NCI-H2227 treated with DMSO at 0.1 percent for 48 hours (cell line): ENCODE data around the gene MAST3.
"Not testable (repeated sequence)": the region's sequence is repeated elsewhere in the genome, so short reads cannot be mapped to it uniquely, and the experiment has no call there.

Experiments used
- DNase-seq: peaks from one replicate; lab custom pipeline; 2025; lab: John Stamatoyannopoulos, UW

The MAST3 gene

DNA sequence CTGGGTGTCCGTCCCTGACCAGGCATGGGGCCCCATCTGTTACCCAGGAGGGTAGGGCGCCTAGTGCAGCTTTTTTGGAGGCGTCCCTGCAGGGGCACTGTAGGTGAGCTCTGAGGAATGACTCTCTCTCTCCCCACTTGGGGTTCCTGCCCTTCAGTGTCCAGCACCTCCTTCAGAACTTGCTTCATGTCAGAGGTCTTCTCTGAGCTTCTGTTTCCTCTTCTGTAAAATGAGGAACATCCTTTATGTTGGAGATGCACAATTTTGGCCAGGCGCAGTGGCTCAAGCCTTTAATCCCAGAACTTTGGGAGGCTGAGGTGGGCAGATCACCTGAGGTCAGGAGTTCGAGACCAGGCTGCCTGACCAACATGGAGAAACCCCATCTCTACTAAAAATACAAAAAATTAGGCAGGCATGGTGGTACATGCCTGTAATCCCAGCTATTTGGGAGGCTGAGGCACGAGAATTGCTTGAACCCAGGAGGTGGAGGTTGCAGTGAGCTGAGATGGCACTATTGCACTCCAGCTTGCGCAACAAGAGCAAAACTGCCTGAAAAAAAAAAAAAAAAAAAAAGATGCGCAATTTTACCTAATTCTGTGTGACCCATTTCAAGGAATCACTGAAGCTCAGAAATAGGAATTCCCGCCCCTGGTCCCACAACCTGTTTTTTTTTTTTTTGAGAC is 40.2 kb downstream of the MAST3 start:
- no peak for DNase-seq

DNA sequence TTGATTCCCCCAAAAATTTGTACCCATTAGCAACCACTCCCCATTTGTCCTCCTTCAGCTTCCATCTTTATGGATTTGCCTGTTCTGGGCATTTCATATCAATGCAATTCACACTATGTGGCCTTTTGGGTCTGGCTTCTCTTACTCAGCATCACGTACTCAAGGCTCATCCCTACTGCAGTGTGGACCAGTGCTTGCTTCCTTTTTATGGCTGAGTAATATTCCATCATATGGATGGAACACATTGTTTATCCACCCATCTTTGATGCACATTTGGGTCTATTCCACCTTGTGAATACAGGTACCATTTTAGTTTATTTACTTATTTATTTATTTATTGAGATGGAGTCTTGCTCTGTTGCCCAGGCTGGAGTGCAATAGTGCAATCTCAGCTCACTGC is 42.9 kb downstream of the MAST3 start:
- no peak for DNase-seq

GRCh38 chr19:18141031-18141430 is 43.5 kb downstream of the MAST3 start:
- no peak for DNase-seq

- no peak for DNase-seq
These were observed 46.3 kb downstream of the MAST3 start for GRCh38 chr19:18143902-18144301.

DNA sequence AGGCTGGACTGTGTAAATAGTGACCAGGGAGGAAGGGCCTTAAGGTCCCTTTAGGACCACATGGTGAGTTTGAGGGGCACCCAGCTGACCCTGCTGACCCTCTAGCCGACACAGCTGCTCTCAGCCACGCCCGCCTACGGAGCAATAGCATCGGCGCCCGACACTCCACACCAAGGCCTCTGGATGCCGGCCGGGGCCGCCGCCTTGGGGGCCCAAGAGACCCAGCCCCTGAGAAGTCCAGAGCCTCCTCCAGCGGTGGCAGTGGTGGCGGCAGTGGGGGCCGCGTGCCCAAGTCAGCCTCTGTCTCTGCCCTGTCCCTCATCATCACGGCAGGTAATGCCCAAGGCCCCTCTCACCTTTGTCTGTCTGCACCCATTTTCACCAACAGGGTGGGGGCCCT is 46.8 kb downstream of the MAST3 start:
- DNase-seq: no peak

- no peak for DNase-seq
These were observed 47.3 kb downstream of the MAST3 start for GRCh38 chr19:18144906-18145305.

- no peak for DNase-seq
These were observed 47.9 kb downstream of the MAST3 start for GRCh38 chr19:18145391-18145999.

DNA sequence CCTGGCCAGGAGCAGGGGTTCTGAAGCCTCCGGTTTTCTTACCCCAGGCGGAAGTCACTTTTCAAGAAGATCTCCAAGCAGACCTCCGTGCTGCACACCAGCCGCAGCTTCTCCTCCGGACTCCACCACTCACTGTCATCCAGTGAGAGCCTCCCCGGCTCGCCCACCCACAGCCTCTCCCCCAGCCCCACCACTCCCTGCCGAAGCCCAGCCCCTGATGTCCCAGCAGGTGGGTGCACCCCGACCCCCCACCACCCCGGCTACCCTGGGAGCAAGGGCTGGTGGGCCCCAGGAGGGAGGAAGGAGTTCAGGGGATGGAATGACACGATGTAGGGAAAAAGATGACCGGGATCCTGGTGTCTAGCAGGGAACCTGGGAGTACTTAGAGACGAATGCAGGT is 49.8 kb downstream of the MAST3 start:
- DNase-seq: no peak

- no peak for DNase-seq
These were observed 52.0 kb downstream of the MAST3 start for GRCh38 chr19:18149596-18149975.

GRCh38 chr19:18150776-18151624 is 53.4 kb downstream of the MAST3 start:
- no peak for DNase-seq

DNA sequence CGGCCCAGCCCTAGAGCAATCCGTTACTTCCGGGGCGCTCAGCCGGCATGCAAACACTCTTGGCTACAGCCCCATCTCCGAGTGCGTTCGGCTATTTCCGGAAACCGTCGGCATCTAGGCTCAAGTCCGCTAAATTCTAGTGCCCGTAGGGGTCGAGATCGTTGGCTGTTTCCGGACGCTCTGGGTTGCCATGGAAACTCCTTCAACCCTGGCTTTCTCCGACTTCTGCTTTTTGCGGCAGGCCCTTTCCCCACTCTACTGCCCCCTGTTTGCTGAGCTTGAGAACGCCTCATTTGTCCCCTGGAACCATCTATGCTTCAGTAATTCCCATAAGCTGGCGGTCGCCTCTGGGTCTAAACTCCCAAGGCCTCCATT is 54.9 kb downstream of the MAST3 start:
- peak; percentile 91 for DNase-seq

DNA sequence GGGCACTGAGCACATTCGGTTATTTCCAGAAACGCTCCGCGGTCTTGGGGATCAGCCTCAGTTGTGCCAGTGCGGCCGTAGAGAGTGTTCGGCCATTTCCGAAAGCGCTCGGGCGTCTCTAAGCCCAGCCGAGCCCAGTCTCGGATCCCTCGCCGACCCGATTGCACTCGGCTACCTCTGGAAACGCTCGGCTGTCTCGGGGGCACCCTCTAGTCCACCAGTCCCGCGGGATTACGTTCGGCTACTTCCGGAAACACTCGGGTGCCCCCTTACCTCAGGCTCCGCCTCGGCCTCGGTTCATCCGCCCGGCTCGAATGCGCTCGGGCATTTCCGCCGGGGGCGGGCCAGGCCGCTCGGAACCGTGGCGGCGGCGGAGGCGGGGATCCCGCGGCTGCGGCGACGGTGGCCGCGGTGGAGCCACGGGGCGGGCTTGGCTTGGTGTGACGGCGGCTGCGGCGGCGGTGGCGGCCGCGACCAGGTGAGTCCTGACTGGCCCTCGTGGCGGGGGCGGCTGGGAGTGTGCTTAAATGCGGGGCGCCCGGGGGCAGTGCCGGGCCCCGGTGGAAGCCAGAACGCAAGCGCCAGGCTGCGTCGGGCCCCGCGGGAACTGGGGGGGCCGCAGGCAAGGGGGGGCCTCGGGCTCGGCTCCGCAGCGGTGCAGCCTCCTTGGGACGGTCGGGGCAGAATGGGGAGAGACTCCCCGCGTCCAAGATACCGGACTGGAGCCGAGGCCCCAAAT is 55.4 kb downstream of the MAST3 start, which contains the start of gene PIK3R2:
PIK3R2 (plus strand) TSS at position 347 of the 739 bp plus-strand sequence. CDS start 2,717 bp downstream, outside the sequence.
- DNase-seq: peak; percentile 94

DNA sequence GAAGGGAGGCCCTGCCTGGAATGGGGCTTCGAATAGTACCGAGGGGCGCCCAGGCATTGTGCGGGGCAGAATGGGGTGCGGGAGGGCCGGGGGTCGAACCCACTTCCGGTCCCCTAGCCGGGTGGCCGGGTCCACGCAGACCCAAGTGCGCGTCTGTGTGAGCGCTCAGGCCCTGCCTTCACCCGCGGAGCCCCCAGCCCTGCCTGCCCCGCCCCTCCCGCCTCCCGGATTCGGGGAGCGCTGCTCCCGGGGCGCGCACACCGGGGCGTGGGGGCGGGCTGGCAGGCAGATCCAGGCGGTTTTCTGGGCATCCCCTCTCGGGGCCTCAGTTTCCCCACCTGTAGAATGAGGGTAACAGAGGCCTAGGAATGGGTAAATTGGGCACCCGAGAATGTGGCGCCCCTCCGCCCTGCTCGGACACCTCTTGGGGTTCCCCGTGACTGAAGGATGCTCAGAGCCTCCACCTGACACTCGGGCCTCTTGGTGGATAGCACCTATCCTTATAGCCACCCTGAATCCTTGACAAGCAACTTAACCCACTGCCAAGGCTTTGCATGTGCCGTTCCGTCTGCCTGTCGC is 56.1 kb downstream of the MAST3 start:
- DNase-seq: no peak

- DNase-seq: no peak
These were observed 57.8 kb downstream of the MAST3 start for GRCh38 chr19:18155095-18156087.

GRCh38 chr19:18156268-18156667 is 58.7 kb downstream of the MAST3 start:
- DNase-seq: no peak

- peak; percentile 18 for DNase-seq
These were observed 59.4 kb downstream of the MAST3 start for GRCh38 chr19:18156841-18157464.

- peak; percentile 27 for DNase-seq
These were observed 60.0 kb downstream of the MAST3 start for GRCh38 chr19:18157465-18158063.

- no peak for DNase-seq
These were observed 60.9 kb downstream of the MAST3 start for GRCh38 chr19:18158467-18158866.

- DNase-seq: not testable (repeated sequence)
These were observed 61.6 kb downstream of the MAST3 start for GRCh38 chr19:18159059-18159616.
